ENCODE measurements around the gene PRKACB.

The PRKACB gene

DNA sequence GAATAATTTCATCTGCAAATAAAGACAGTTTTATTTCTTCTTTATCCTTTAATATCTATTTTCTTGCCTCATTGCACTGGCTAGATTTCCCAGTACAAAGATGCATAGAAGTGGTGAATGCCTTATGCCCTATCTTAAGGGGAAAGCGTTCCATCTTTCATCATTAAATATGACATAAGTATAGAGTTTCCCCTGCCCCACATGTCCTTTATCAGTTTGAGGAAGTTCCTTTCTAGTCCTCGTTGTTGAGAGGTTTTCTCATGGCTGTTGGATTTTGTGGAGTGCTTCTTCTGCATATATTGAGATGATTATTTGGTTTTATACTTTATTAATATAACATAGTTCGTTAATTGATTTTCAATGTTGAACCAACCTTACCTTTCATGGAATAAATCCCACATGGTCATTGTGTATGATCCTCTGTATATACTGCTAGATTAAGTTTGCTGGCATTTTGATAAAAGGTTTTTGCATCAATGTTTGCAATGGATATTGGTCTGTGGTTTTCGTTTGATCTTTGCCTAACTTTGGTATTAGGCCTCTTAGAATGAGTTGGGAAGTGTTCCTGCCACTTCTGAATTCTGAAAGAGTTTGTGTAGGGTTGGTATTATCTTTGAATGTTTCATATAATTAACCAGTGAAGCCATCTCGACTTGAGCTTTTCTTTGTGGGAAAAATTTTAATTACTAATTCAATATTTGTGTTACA, 15.6 kb downstream of the PRKACB start:
- DNase-seq, result no peak

DNA sequence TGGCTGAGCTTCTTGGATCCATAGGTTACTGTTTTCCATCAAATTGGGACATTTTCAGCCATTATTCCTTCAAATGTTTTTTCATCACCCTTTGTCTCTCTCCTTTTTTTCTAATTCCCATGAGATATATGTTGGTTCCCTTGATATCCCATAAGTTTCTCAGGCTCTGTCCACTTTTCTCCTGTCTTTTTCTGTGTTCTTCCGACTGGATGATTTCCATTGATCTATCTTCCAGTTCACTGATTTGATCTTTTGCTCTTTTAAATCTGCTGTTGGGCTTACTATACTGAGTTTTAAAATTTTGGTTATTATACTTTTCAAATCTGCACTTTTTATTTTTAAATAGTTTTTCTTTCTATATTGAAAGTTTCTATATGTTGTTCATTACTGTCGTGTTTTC, 18.2 kb downstream of the PRKACB start:
- no peak for DNase-seq

DNA sequence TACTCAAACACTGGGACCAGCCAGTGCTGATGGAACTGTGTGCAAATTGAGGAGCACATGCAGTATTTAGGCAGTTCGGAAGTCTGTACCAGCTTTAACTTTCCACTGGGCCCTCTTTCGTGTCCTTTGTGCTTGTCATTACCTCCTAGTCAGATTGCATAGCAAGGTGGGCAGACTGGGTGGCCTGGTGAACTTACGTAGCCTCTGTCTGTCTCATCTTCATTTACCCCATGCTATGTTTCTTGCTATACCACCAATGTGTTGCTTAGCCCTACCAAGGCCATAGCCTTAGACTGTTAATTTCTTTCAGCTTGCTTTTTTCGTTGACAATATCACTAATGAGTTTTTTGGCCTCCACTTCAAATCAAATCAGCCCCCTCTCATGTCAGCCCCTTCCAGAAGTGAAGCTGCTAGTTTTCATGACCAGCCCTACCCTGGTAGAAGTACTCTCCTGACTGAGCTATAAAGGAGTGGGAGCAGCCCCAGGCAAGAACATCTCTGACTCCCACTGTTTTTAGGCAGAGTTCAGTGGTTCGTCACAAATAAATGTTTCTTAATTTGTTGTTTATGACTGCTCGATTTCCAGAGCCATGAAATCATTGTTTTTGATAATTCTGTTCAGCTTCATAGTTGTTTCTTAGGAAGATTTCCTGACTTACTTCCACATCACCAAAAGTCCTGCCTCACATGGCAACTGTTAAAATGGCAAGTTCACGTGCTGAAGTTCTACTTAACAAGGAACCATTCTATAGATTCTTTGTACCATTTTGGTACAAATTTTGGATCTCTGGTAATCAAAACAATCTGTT, 19.3 kb downstream of the PRKACB start:
- no peak for DNase-seq

DNA sequence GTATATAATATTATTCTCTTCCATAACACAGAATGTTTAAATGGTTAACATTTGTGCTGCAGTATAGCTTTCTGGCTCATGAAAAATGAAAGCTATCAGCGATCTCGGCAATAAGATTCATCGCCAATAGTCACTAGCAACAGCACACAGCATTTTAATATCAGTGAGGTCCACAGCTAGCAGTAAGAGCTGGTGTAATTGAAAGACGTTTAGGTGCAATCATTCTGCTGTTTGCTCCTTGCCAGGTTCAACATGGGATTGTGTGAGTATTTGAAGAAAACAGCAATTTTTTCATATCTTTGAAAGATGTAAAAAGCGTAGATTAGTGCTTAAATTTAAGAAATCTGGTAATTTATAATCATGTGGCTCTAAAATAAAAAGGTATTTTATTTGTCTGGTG, 20.1 kb downstream of the PRKACB start:
- DNase-seq, result no peak

DNA sequence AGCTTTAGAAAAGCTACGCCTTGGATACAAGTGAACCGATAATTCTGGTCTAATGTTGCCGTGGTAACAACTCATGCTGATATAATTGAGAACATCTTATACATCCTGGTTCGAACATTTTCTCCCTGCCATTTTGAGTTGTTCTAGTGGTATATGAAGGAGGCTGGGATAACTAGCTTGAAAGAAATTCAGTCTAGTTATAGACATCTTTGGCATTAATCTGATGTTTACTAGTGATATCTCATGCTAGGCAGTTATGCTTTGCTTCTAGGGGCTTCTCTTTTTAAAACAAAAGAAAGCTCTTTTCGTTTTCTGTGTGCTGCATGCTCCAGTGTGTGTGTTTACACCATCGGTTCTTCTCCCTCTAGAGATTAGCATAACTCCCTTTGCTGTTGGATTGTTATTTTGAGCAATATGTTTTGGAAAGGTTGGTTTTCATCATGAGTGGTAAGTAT, 20.5 kb downstream of the PRKACB start:
- DNase-seq, result no peak

DNA sequence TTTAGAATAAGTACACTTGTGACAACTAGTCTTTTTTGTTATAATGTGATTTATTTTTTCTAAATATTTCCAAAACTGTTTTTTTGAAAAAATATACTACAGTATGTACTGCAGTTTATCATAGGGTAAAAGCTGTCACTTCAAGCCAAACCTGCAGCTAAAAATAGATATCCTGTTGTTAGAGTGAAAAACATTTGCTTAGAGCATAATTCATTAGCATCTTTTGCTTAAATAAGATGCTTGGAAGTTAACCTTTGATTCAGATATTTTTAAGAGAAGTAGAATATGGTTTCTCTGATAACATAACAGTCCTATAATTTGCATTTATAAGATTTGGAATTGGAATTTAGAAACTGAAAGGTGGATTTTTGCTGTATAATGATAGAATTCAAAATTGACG, 21.5 kb downstream of the PRKACB start:
- DNase-seq, result no peak

DNA sequence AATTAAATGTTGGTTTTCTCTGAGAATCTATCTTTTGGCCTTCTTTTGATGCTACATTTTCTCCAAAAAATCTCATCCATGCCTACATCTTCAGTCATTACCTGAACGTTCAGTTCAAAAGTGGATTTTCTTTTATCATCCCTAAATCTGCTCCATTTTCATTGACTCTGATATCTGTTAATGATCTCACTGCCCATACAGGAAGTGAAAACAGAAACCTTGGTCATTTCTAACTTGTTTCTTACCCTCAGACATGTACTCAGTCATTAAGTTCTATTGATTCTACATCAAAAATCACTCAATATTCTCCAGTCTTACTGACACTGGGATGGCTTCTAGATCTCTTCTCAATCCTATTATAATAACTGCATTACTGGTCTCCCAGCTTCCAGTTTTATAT, 22.7 kb downstream of the PRKACB start:
- DNase-seq, result no peak

DNA sequence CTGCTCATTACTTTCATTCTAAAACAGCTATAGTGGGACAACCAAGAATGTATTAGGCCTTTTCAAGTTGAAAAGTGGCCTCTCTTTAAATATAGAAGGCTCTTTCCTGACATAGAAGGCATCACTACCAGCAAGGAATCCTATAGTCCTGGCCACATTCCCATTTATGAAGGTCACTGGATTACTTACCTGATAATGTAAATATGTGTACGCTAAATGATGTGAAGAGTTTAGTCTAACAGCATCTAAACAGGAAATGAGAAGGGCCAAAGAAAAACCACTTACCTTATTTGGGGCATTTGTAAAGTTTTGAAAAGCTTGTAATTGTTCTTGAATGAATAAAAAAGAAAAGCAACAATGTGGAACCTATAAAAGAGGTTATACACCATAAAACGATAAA, 24.7 kb downstream of the PRKACB start:
- DNase-seq, result no peak

DNA sequence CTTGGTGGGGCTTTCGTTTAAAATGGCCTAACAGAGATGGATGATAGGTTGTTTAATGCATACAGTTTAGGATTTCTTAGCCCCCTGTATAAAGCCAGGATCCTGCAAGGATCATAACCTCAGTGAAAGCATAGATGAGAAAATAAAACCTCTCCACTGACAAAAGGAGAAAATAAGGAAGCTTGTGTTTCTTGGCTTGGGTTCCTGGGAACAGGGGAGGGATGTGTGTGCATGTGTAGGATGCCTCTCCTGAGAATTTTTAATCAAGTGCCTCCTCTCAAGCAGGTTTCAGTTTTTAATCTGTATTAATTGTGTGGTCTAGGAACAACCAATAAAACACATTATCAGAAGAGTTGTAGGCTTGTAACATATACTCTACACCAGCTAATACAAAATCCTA, 26.1 kb downstream of the PRKACB start:
- no peak for DNase-seq

DNA sequence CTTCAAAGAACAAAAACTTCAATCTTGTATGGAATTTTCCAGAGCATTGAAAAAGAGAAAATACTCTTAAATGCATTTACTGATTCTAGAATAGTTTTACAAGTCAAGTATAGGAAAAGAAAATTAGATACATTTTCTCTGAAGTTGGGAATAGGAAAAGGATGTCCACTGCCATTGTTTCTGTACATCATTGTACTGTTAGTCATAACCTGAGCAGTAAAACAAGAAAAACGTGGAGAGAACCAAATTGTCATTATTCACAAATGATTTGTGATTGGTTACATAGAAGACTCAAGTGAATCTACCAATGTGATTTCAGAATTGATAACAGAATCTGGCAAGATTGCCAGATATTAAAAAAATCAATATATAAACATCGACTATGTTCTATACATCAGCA, 27.4 kb downstream of the PRKACB start:
- DNase-seq, result no peak

DNA sequence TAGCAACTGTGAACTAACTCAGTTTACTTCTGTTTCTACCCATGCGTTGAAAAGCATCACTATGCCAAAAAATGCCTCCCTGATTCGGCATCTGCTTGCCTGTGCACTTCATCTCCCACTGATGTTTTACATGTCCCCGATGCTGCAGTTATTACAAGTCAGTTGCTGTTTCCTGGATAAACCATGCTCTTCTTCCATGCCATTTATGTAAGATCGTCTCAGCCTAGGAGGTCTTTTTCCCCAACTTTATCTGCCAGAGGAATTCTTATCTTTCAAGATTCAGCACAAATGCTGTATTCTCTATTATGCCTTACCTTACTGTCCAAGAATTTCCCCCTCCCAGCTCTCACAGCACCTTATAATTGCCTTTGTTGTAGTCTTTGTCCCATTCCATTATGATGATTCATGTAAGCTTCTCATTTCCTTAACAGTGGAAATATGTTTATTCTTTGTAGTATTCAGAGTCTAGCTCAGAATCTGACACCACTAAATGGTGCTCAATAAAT, 30.0 kb downstream of the PRKACB start:
- no peak for DNase-seq

DNA sequence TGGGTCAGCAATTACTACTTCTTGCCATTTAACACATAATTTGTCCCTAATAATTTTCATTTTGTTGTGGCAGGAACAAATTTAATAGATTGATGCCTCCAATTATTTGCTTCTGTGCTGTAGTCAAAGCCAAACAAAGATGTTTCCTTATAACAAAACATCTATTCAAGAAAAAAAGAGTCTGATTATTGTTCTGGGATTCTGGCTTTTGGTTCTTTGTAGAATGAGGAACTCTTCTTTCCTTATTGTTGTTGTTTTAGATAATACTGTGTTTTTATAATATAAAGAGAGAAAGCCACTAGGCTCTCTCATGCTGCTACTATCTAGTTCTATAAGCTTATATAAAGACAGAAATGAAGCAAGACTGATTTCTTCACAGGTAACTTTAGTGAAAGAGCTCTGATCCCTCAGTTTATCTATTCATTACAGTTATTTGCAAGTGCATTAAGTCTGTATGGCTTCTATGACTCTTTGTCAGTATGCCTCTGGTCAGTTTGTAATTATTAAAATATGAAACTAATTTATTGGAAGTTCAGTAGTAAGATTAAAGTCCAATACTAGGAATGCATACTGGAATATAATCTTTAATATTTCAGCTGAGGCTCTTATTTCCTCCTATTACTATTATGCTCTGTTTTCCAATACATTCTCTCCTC, 37.4 kb downstream of the PRKACB start:
- no peak for DNase-seq

DNA sequence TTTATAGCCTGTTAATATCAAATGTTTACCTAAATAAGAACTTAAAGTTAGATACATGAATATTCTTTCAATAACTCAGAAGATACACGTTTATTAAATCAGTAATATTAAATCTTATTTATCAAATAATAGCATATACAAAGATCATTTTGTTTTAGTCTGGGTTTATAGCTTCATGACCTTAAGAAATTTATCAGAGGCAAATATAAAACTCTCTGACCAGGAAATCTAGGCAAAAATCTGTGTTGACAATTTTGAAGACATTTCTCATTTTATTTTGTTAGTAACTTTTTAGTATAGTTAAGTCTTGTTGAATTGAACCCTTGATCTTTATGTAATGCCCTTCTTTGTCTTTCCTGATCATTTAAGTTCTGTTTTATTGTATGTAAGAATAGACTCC, 46.4 kb downstream of the PRKACB start:
- no peak for DNase-seq

DNA sequence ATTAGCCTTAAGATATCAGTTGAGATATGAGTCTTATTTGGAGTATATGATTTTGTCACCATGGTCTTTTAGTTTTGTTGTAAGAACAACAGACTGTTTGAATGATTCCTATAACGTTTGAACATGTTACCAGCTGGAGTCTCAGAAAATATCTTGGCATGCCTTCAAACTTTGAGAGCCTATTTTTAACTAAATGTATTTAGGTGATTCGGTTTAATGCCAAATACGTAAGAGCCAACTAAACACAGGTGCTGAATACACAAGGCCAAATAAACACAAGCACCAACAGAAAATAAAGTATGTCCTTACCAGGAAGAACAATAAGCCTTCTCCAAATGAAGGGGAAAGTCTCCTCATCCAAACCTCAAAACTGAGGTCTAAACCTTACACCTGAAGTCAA, 48.6 kb downstream of the PRKACB start:
- DNase-seq, result no peak

DNA sequence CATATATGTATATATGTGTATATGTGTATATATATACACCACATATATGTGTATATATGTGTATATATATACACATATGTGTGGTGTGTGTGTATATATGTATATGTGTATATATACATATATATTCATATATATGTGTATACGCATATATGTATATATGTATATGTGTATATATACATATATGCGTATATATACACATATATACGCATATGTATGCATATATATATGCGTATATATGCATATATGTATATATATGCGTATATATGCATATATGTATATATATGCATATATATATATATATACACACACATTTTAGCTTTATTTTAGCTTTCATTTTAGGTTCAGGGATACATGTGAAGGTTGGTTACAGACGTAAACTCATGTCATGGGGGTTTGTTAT, 54.8 kb downstream of the PRKACB start:
- no peak for DNase-seq

DNA sequence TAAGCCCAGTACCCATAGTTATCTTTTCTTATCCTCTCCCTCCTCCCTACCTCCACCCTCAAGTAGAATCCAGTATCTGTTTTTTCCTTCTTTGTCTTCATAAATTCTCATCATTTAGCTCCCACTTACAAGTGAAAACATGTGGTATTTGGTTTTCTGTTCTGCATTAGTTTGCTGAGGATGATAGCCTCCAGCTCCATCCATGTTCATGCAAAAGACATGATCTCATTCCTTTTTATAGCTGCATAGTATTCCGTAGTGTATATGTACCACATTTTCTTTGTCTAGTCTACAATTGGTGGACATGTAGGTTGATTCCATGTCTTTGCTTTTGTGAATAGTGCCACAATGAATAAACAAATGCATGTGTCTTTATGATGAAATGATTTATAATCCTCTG, 55.2 kb downstream of the PRKACB start:
- no peak for DNase-seq

DNA sequence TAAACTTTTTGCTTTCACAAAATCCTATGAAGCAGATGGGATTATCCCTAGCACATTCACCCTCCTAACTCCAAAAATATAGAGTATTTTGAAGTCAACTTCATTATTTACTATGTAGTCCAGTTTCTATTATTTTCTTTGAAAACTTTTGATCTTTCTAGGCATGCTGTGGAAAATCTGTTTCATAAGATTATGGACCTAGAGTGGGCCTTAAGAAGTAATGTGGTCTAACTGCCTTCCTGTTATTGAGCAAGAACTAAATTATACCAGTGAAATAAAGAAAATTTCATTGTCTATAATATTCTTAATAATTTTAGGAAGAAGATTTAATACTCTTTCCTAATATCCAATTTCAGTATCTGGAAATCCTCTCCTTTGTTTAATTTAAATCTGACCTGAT, 58.1 kb downstream of the PRKACB start:
- no peak for DNase-seq

DNA sequence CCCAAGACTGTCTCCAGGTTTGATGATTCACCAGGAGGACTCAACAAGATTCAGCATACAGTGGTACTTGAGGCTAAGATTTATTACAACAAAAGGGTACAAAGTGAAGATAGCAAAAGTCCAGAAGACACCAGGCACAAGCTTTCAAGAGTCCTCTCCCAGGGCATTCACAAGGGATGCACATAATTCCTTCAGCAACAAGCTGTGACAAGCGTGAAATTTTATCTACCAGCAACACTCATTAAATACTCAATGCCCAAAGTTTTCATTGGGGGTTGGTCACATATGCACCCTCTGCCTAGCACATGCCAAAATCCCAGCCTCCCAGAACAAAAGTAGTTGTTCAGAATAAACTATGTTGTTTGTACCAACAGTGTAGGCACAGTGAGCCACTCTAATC, 62.3 kb downstream of the PRKACB start:
- DNase-seq, result no peak

DNA sequence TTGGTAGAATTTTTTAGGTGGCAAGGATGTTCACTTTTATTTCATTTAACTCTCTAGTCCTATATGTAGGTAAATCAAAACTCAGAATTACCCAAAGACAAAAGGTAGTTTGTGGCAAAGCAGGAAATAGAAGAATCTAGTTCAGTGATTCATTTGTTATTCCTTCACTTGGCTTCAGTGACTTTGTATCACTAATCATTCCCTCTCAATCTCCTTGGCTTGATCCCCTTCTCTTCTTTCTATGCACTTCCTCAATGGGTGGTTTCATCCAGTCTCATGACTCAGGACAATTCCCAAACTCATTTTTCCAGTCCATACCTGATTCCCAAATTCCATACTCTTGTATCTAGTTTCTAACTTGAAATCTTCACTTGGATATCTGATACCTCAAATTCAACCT, 64.9 kb downstream of the PRKACB start:
- DNase-seq, result no peak

DNA sequence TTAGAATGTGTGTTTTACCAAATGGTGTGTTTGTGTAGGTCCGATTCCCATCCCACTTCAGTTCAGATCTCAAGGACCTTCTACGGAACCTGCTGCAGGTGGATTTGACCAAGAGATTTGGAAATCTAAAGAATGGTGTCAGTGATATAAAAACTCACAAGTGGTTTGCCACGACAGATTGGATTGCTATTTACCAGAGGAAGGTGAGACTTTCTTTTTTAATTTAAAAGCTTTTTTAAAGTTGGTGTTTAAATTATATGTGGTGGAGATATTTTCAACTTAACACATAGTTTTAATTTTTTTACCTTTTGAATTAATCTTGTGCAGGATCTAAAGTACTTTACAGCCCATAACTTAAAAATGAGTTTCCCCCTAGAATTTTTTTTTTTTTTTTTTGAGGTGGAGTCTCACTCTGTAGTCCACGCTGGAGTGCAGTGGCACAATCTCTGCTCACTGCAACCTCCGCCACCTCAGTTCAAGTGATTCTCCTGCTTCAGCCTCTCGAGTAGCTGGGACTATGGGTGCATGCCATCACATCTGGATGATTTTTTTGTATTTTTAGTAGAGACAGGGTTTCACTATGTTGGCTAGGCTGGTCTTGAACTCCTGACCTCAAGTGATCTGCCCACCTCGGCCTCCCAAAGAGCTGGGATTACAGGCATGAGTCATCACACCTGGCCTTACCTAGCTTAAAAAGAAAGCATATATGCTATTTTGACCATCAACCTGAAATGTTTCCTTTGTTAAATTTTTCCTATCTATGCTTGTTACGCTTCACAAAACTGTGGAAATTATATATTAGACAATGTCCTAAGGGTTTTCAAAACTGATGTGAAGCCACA, 70.3 kb downstream of the PRKACB start:
- DNase-seq, result no peak

DNA sequence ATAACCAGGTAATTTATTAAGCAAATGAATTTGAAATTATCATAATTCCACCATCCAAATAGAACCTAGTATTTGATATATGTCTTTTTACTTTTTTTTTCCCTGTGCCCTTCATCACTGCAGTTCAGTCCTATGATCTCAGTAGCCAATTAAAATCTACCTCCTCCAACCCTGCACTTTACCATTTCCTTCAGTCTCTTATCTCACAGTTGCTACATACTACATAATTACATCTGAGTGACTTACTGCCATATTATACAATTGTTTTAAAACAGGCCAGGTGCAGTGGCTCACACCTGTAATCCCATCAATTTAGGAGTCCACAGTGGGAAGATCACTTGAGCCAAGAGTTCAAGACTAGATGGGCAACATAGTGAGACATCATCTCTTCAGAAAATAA, 73.2 kb downstream of the PRKACB start:
- no peak for DNase-seq

DNA sequence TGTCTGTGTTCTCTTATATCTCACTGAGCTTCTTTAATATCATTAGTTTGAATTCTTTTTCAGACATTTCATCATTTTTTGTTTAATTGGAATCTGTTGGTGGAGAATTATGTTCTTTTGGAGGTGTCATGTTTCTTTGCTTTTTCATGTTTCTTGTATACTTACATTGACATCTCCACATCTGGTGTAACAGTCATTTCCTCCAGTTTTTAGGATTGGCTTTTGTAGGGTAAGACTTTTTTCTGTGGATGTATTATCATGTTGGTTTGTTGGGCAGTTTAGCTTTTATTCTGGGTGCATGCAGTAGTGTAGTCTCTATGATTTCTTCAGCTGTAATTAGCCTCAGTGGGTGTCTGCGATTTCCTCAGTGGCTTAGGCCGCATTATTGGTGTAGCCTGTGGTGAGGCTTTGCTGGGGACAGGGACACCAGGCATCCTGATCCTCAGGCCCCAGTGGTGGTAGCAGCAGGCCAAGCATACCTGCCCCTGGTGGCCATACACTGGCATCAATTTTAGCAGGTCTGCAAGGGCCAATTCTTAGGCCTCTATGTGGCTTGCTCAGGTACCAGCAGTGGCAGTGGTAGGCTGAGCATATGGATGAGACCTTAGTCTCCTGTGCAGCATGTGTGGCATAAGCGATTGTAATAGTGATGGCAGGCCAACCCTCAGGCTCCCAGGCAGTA, 79.8 kb downstream of the PRKACB start:
- no peak for DNase-seq

Data from activated CD8-positive, alpha-beta memory T cell treated with anti-CD3 and anti-CD28 coated beads, Interleukin-2, amount 50 U/mL, for 48 hours (primary cell).